ENCODE results near the gene MOGAT1. TPM values are rescaled to one million over a fixed set of nuclear protein-coding genes. Genes with fewer than 3 reads are reported as not detected.

The MOGAT1 gene
- total and polyA plus RNA-seq, 9 of the 15 experiments (the other 6 are each of a cell fraction or from before 2014, with no cell fraction given), result not detected

DNA sequence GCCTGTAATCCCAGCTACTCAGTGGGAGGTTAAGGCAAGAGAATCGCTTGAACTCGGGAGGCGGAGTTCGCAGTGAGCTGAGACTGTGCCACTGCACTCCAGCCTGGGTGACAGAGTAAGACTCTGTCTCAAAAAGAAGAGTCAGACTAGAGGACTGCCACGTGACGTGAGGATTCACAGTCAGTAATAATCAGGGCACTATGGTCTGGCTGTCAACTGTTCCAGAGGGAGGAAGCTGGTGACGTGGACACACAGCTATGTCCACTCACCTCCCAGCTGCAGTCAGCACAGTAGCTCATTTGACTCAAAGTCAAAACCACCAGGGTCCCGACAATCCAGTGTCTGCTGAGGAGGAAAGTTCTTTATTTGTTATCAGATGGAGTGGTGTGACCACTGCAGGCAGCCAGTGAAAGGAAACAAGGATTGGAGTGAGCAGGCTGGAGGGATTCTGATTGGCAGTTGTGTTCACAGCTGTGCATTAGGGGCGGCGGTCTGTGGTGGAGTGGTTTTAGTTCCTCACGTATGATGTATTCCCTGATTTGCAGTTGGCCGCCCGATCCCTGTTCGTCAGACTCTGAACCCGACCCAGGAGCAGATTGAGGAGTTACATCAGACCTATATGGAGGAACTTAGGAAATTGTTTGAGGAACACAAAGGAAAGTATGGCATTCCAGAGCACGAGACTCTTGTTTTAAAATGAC lies 37.9 kb downstream of the MOGAT1 start (continued):
- no peak for TF ChIP-seq NONO (IDR thresholded peaks at IDR 0.05; ENCODE audit: low read depth in 2 of 2, low read length in 1 of 2)
- no peak for TF ChIP-seq ZNF431 (CRISPR knock-in tag; IDR thresholded peaks at IDR 0.05)
- TF ChIP-seq FOXJ3 (CRISPR knock-in tag; IDR thresholded peaks at IDR 0.05), result no peak
- no peak for TF ChIP-seq ZNF274 (IDR thresholded peaks at IDR 0.05; ENCODE audit: borderline replicate concordance, low read depth, low read length)
- no peak for TF ChIP-seq NR1H2 (CRISPR knock-in tag; IDR thresholded peaks at IDR 0.05)
- no peak; the same call in 1 of the 2 replicates for TF ChIP-seq MAFK (IDR thresholded peaks at IDR 0.05; ENCODE audit: low read length)
- TF ChIP-seq, protein P1, sequence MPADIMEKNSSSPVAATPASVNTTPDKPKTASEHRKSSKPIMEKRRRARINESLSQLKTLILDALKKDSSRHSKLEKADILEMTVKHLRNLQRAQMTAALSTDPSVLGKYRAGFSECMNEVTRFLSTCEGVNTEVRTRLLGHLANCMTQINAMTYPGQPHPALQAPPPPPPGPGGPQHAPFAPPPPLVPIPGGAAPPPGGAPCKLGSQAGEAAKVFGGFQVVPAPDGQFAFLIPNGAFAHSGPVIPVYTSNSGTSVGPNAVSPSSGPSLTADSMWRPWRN (IDR thresholded peaks at IDR 0.05; ENCODE audit: low read depth), result no peak
- TF ChIP-seq ZBTB7A (IDR thresholded peaks at IDR 0.05; ENCODE audit: borderline replicate concordance, control insufficient read depth, low read depth, low read length), result no peak
- TF ChIP-seq, protein P2, sequence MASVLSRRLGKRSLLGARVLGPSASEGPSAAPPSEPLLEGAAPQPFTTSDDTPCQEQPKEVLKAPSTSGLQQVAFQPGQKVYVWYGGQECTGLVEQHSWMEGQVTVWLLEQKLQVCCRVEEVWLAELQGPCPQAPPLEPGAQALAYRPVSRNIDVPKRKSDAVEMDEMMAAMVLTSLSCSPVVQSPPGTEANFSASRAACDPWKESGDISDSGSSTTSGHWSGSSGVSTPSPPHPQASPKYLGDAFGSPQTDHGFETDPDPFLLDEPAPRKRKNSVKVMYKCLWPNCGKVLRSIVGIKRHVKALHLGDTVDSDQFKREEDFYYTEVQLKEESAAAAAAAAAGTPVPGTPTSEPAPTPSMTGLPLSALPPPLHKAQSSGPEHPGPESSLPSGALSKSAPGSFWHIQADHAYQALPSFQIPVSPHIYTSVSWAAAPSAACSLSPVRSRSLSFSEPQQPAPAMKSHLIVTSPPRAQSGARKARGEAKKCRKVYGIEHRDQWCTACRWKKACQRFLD (CRISPR knock-in tag; IDR thresholded peaks at IDR 0.05), result no peak
- no peak for TF ChIP-seq MCM7 (IDR thresholded peaks at IDR 0.05)
- no peak for TF ChIP-seq ADNP (tag; IDR thresholded peaks at IDR 0.05)
- no peak for TF ChIP-seq ZNF175 (CRISPR knock-in tag; IDR thresholded peaks at IDR 0.05; ENCODE audit: low read depth)
- peak; percentile 72; the same call in 1 of the 2 replicates for TF ChIP-seq TOE1 (IDR thresholded peaks at IDR 0.05; ENCODE audit: borderline replicate concordance)
- no peak for TF ChIP-seq TOE1 (CRISPR knock-in tag; IDR thresholded peaks at IDR 0.05; ENCODE audit: borderline replicate concordance, low read depth)
- no peak for TF ChIP-seq KLF16 (IDR thresholded peaks at IDR 0.05)
- no peak; the same call in 1 of the 2 replicates for TF ChIP-seq RNF2 (IDR thresholded peaks at IDR 0.05)
- TF ChIP-seq NR2F6 (CRISPR knock-in tag; IDR thresholded peaks at IDR 0.05), result no peak
- TF ChIP-seq ZNF197 (CRISPR knock-in tag; IDR thresholded peaks at IDR 0.05; ENCODE audit: low read depth), result no peak
- TF ChIP-seq MCM3 (IDR thresholded peaks at IDR 0.05), result no peak
- TF ChIP-seq CBX3 (IDR thresholded peaks at IDR 0.05; ENCODE audit: borderline replicate concordance in 1 of 2, low read length in 2 of 2), result no peak
- TF ChIP-seq BRD4 (IDR thresholded peaks at IDR 0.05), result no peak
- no peak for TF ChIP-seq LARP7 (IDR thresholded peaks at IDR 0.05)
- no peak for TF ChIP-seq ZNF354B (CRISPR knock-in tag; IDR thresholded peaks at IDR 0.05)
- no peak for TF ChIP-seq TGIF2 (CRISPR knock-in tag; IDR thresholded peaks at IDR 0.05)
- TF ChIP-seq WHSC1 (IDR thresholded peaks at IDR 0.05; ENCODE audit: low read length), result no peak
- TF ChIP-seq HDAC6 (IDR thresholded peaks at IDR 0.05; ENCODE audit: low read depth, low read length), result no peak
- TF ChIP-seq, protein P3, sequence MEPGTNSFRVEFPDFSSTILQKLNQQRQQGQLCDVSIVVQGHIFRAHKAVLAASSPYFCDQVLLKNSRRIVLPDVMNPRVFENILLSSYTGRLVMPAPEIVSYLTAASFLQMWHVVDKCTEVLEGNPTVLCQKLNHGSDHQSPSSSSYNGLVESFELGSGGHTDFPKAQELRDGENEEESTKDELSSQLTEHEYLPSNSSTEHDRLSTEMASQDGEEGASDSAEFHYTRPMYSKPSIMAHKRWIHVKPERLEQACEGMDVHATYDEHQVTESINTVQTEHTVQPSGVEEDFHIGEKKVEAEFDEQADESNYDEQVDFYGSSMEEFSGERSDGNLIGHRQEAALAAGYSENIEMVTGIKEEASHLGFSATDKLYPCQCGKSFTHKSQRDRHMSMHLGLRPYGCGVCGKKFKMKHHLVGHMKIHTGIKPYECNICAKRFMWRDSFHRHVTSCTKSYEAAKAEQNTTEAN (CRISPR knock-in tag; IDR thresholded peaks at IDR 0.05), result no peak
- no peak for TF ChIP-seq MYC (IDR thresholded peaks at IDR 0.05; ENCODE audit: low read depth, low read length)
- no peak for TF ChIP-seq MYC (CRISPR knock-in tag; IDR thresholded peaks at IDR 0.05; ENCODE audit: borderline replicate concordance, low read depth)
